Astrocyte (in vitro differentiated cells and primary cell): ENCODE data around the gene DNAJC15. TPM values are rescaled to one million over a fixed set of nuclear protein-coding genes. Genes with fewer than 3 reads are reported as not detected.

Experiments used
- DNase-seq: peaks from one replicate; pipeline ENCODE4 v3.0.0-alpha.2; 2010; ENCODE audit warnings: low read depth
- FAIRE-seq: peaks from 2 replicates; lab custom pipeline; 2011; peaks lifted over from hg19 to GRCh38; lab: Jason Lieb, UNC
- H2AFZ ChIP-seq: 2 replicates; pipeline ENCODE4 v1.6.0; 2012; ENCODE audit warnings: low read depth, low read length, inconsistent platforms
- H3K27ac ChIP-seq: 2 replicates; pipeline ENCODE4 v1.5.1; 2011; ENCODE audit warnings: low read depth, low read length, inconsistent platforms
- H3K27me3 ChIP-seq: 2 replicates; pipeline ENCODE4 v1.6.0; 2011; ENCODE audit warnings: low read length, inconsistent platforms; ENCODE audit not compliant: insufficient read depth
- H3K36me3 ChIP-seq: 2 replicates; pipeline ENCODE4 v1.5.1; 2011; ENCODE audit warnings: low read length, inconsistent platforms; ENCODE audit not compliant: insufficient read depth
- H3K4me1 ChIP-seq: 2 replicates; pipeline ENCODE4 v1.5.1; 2011; ENCODE audit warnings: low read length, inconsistent platforms; ENCODE audit not compliant: insufficient read depth
- H3K4me2 ChIP-seq: 2 replicates; pipeline ENCODE4 v1.6.0; 2012; ENCODE audit warnings: low read length, inconsistent platforms
- H3K4me3 ChIP-seq: 2 replicates; pipeline ENCODE4 v1.5.1; 2011; ENCODE audit warnings: low read depth, mild to moderate bottlenecking, low read length, inconsistent platforms; ENCODE audit not compliant: insufficient read depth
- H3K79me2 ChIP-seq: 2 replicates; pipeline ENCODE4 v1.6.0; 2012; ENCODE audit warnings: mild to moderate bottlenecking, low read length, inconsistent platforms; ENCODE audit not compliant: insufficient read depth
- H3K9ac ChIP-seq: 2 replicates; pipeline ENCODE4 v1.6.0; 2012; ENCODE audit warnings: mild to moderate bottlenecking, low read length, inconsistent platforms
- H3K9me3 ChIP-seq: 2 replicates; pipeline ENCODE4 v1.5.1; 2012; ENCODE audit warnings: low read depth, mild to moderate bottlenecking, low read length, inconsistent platforms; ENCODE audit not compliant: insufficient read depth
- H4K20me1 ChIP-seq: 2 replicates; pipeline ENCODE4 v1.6.0; 2012; ENCODE audit warnings: low read length, inconsistent platforms; ENCODE audit not compliant: insufficient read depth
- H3K27ac Mint-ChIP-seq: one replicate; pipeline ENCODE4 v1.8.0; 2021; ENCODE audit warnings: mild to moderate bottlenecking, mixed read lengths; ENCODE audit not compliant: unreplicated experiment
- H3K27me3 Mint-ChIP-seq: one replicate; pipeline ENCODE4 v1.8.0; 2021; ENCODE audit warnings: low read depth, mixed read lengths; ENCODE audit not compliant: unreplicated experiment
- H3K36me3 Mint-ChIP-seq: one replicate; pipeline ENCODE4 v1.8.0; 2021; ENCODE audit warnings: low read depth, mixed read lengths; ENCODE audit not compliant: unreplicated experiment
- H3K4me1 Mint-ChIP-seq: one replicate; pipeline ENCODE4 v1.8.0; 2021; ENCODE audit warnings: low read depth, mixed read lengths; ENCODE audit not compliant: unreplicated experiment
- H3K4me3 Mint-ChIP-seq: one replicate; pipeline ENCODE4 v1.8.0; 2021; ENCODE audit warnings: mild to moderate bottlenecking, moderate library complexity, mixed read lengths; ENCODE audit not compliant: unreplicated experiment
- H3K9me3 Mint-ChIP-seq: one replicate; pipeline ENCODE4 v1.8.0; 2021; ENCODE audit warnings: mild to moderate bottlenecking, mixed read lengths; ENCODE audit not compliant: unreplicated experiment
- CTCF ChIP-seq: IDR thresholded peaks from 2 replicates; pipeline ENCODE4 v1.5.1; 2011; ENCODE audit warnings: low read depth, mild to moderate bottlenecking, inconsistent platforms, low read length, moderate library complexity; ENCODE audit not compliant: insufficient read depth
- EZH2 ChIP-seq: IDR thresholded peaks from 2 replicates; pipeline ENCODE4 v1.6.1; 2012; ENCODE audit warnings: mild to moderate bottlenecking, low read length, inconsistent platforms; ENCODE audit not compliant: insufficient read depth
- total RNA-seq: library from RNA; stranded (reverse); gene quantifications from 2 replicates; pipeline ENCODE4 v1.2.1, GENCODE V29; 2021

Gene DNAJC15
- total RNA-seq, 1 donor from 2014 or later: 13.8 TPM

GRCh38 chr13:43114504-43114903, 91.1 kb downstream of the DNAJC15 start:
- Histone ChIP-seq H4K20me1 (no peaks in the 10 kb centered on the region), H3K4me2 (no peak overlapping the region), H3K9ac (no peak overlapping the region), H3K4me1 (no peaks in the 10 kb centered on the region), H3K4me3 (no peak overlapping the region), H3K36me3 (no peaks in the 10 kb centered on the region), H3K27ac (no peak overlapping the region), H3K27me3 (no peaks in the 10 kb centered on the region), H2AFZ (no peak overlapping the region), H3K9me3 (no peaks in the 10 kb centered on the region), H3K79me2 (no peaks in the 10 kb centered on the region)
- no peak for FAIRE-seq
- no peak for DNase-seq
- Mint-ChIP-seq H3K27ac (no peak overlapping the region), H3K4me3 (no peak overlapping the region), H3K9me3 (no peaks in the 10 kb centered on the region), H3K27me3 (peaks cover 2% of the 10 kb centered on the region), H3K4me1 (peaks cover 3% of the 10 kb centered on the region), H3K36me3 (peaks cover 2% of the 10 kb centered on the region)
- TF ChIP-seq CTCF: no peak
- TF ChIP-seq EZH2: no peak

GRCh38 chr13:43115141-43115540, 91.8 kb downstream of the DNAJC15 start:
- Histone ChIP-seq H3K36me3 (no peaks in the 10 kb centered on the region), H3K9ac (no peak overlapping the region), H2AFZ (no peak overlapping the region), H3K27ac (no peak overlapping the region), H3K79me2 (no peaks in the 10 kb centered on the region), H4K20me1 (no peaks in the 10 kb centered on the region), H3K9me3 (no peaks in the 10 kb centered on the region), H3K4me1 (no peaks in the 10 kb centered on the region), H3K4me2 (no peak overlapping the region), H3K4me3 (no peak overlapping the region), H3K27me3 (no peaks in the 10 kb centered on the region)
- no peak for FAIRE-seq
- DNase-seq: no peak
- H3K27ac Mint-ChIP-seq: no peak overlapping the region
- H3K4me3 Mint-ChIP-seq: no peak overlapping the region
- peaks cover 2% of the 10 kb centered on the region for H3K36me3 Mint-ChIP-seq
- TF ChIP-seq CTCF (no peak), EZH2 (no peak)
- H3K4me1 Mint-ChIP-seq: peaks cover 3% of the 10 kb centered on the region
- H3K9me3 Mint-ChIP-seq: no peaks in the 10 kb centered on the region
- peaks cover 4% of the 10 kb centered on the region for H3K27me3 Mint-ChIP-seq

GRCh38 chr13:43116242-43116641, 92.9 kb downstream of the DNAJC15 start:
- no peak overlapping the region for H3K4me3 Mint-ChIP-seq
- Histone ChIP-seq H3K4me3 (no peak overlapping the region), H3K36me3 (no peaks in the 10 kb centered on the region), H3K27me3 (no peaks in the 10 kb centered on the region), H3K4me1 (no peaks in the 10 kb centered on the region), H3K79me2 (no peaks in the 10 kb centered on the region), H3K9me3 (no peaks in the 10 kb centered on the region), H3K27ac (no peak overlapping the region), H4K20me1 (no peaks in the 10 kb centered on the region), H2AFZ (no peak overlapping the region), H3K9ac (no peak overlapping the region), H3K4me2 (no peak overlapping the region)
- H3K27ac Mint-ChIP-seq: no peak overlapping the region
- H3K36me3 Mint-ChIP-seq: peaks cover 2% of the 10 kb centered on the region
- peaks cover 3% of the 10 kb centered on the region for H3K4me1 Mint-ChIP-seq
- H3K9me3 Mint-ChIP-seq: no peaks in the 10 kb centered on the region
- peaks cover 4% of the 10 kb centered on the region for H3K27me3 Mint-ChIP-seq
- FAIRE-seq (no peak), DNase-seq (no peak)
- TF ChIP-seq CTCF (no peak), EZH2 (no peak)
